Left renal pelvis (tissue), 4 donors: Measurements from ENCODE around the gene PIK3R2. TPM values are rescaled to one million over a fixed set of nuclear protein-coding genes. Genes with fewer than 3 reads are reported as not detected.

Experiments
- DNase-seq, 4 donors: peaks; one replicate each; pipeline ENCODE4 v3.0.0-alpha.2; 2013; ENCODE audit warnings: low read depth in 4 of 4, low spot score in 3 of 4
- polyA plus RNA-seq, 4 donors: library from polyadenylated mRNA; unstranded; fragments of 120-200 nt; gene quantifications; one replicate each; pipeline ENCODE4 v1.2.1, GENCODE V29; 2013; ENCODE audit not compliant: insufficient read length in 4 of 4

PIK3R2 gene
- polyA plus RNA-seq, 4 donors, result 23.8 to 33.9 (median 29.9) TPM

GRCh38 chr19:18170714-18171255 lies 17.8 kb downstream of the PIK3R2 start:
- no peak for DNase-seq

DNA sequence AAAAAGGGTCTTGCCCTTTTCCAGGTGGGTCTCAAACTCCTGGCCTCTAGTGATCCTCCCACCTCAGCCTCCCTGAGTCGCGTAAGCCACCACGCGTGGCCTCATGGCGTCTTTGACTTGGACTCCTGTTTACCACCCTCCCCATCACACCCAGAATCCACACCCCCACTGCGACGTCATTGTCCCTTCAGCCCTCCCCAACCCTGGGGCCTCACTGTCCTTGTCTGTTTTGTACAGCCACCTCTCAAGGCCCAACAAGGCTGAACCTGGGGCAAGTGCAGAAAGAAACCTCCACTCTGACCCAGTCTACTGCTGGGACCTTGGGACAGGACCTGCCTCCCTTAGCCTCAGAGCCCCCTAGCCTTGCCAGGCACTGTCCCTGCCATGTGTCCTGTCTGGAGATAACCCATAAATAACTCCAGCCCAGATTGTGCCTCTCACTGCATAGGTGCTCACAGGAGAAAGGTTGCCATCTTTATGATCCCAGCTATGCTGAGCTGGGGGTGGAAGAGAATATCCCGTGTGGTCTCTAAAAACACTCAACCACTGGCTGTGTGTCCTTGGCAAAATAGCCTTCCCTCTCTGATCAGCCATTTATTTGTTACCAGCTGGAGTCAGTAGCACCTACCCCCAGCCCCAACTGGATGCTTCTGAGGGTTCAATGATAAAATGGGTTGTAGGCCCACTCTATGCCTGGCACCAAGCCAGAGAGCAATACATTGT lies 18.8 kb downstream of the PIK3R2 start:
- DNase-seq, result no peak

- no peak for DNase-seq
Observed at GRCh38 chr19:18172331-18173053, 19.5 kb downstream of the PIK3R2 start.

GRCh38 chr19:18173054-18173571 lies 20.1 kb downstream of the PIK3R2 start:
- no peak for DNase-seq

GRCh38 chr19:18173572-18174288 lies 20.8 kb downstream of the PIK3R2 start, which contains the start of gene IFI30:
Gene IFI30, plus strand, starts transcription at chr19:18173813. Its CDS starts 29 bp downstream, at chr19:18173842.
- no peak for DNase-seq

GRCh38 chr19:18174983-18175382 lies 22.0 kb downstream of the PIK3R2 start:
- DNase-seq, result no peak

GRCh38 chr19:18176367-18177310 lies 23.7 kb downstream of the PIK3R2 start:
- no peak for DNase-seq

GRCh38 chr19:18179957-18180356 lies 27.0 kb downstream of the PIK3R2 start:
- DNase-seq, result no peak

DNA sequence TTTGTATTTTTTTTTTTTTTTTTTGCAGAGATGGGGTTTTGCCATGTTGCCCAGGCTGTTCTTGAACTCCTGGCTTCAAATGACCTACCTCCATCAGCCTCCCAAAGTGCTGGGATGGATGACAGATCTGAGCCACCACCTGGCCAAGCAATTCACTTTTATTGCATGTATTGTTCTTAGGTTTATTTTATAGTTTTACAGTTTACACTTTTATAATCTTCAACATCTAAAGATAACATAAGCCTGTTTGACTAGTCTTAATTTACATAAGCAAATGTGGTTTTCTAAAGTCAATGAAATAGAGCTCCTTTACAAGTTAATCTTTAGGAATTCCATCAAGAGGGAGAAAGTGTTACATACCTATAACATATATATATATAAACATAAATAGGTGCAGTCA lies 30.6 kb downstream of the PIK3R2 start:
- no peak for DNase-seq

- DNase-seq, result no peak
Observed at GRCh38 chr19:18185538-18185937, 32.6 kb downstream of the PIK3R2 start.

DNA sequence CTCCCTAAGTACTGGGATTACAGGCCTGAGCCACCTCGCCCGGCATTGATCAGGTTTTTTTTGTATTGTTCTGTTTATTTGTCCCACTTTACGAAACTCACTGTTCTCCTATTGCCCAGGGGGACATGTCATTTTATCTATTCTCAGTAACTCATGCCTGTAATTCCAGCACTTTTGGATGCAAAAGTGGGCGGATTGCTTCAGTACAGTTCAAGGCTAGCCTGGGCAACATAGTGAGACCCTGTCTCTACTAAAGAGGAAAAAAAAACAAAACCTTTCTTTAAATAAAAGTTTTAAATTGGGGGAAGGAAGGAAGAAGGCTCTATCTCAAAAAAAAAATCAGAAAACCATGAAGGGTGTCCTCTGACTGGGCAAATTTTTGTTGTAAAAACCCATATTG lies 37.3 kb downstream of the PIK3R2 start:
- DNase-seq, result no peak

GRCh38 chr19:18191640-18192062 lies 38.7 kb downstream of the PIK3R2 start:
- no peak for DNase-seq

DNA sequence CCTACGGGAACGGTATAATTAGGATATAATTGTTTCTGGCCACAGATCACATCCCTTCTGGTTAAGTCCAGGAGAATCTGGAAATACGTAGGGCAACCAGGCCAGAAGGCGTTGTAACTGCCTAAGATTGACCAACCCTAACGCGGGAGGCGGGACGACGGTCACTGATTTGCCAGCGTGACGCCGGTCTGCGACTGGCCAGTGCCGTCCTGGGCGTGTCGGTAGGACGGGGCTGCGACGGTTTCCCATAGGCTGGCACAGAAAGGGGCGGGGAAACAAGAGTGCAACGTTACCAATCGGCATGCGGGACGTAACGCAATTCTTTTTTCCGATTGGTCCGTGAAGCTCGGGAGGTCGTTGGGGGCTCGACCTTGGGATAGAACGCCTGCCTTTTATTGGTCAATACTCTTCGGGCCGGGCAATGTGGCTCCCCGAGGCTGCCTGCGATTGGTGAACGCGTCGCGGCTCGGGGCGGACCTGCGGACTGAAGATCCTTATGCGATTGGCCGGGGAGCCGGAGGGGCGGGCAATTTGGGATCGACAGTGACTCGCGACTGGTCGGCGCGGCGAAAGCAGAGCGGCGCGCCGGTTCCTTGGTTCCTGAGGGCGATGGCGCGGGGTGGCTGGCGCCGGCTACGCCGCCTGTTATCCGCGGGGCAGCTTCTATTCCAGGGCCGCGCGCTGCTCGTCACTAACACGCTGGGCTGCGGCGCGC lies 39.9 kb downstream of the PIK3R2 start, which contains the start of gene MPV17L2:
Gene MPV17L2 (plus strand): TSS at position 546 of the 715 bp plus-strand sequence. CDS start 64 bp downstream, at position 610.
- DNase-seq, result peak; percentile 99 to 100 (median 100)

DNA sequence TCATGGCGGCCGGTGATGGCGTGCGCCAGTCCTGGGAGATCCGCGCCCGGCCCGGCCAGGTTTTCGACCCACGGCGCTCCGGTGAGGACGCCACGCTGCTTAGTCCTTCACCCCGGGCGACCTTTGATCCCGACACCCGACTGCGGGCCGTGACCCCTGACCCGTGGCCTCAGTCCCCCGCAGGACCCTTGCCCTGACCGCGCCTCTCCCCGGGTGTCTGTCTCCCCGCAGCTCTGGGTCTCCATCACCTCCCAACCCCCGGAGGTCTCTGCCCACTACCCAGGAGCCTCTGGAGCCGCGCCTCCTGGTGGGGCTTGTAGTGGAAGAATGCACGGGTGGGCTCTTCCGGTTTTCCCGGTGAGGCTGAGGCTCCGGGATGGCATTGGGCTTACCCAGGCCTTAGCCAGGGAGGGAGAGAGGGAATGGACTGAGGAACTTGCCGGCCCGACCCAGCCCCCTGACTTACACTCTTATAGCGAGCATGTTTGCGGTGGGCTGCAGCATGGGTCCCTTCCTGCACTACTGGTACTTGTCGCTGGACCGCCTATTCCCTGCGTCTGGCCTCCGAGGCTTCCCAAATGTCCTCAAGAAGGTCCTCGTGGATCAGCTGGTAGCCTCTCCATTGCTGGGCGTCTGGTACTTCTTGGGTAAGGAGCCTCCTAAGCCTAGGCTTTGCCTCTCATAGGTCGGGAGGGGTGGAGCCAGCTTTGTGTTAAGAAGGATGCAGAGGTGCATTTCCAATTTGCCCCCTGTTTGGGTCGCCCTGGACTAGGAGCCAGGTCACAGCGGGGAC lies 40.6 kb downstream of the PIK3R2 start:
- no peak for DNase-seq

- DNase-seq, result no peak
Observed at GRCh38 chr19:18194181-18194530, 41.2 kb downstream of the PIK3R2 start.

GRCh38 chr19:18194554-18195238 lies 41.7 kb downstream of the PIK3R2 start:
- DNase-seq, result no peak

- no peak for DNase-seq
Observed at GRCh38 chr19:18196511-18196845, 43.5 kb downstream of the PIK3R2 start.

- DNase-seq, result no peak
Observed at GRCh38 chr19:18197306-18197705, 44.3 kb downstream of the PIK3R2 start.
